ENCODE data around the gene NUDT8.

NUDT8 gene

DNA sequence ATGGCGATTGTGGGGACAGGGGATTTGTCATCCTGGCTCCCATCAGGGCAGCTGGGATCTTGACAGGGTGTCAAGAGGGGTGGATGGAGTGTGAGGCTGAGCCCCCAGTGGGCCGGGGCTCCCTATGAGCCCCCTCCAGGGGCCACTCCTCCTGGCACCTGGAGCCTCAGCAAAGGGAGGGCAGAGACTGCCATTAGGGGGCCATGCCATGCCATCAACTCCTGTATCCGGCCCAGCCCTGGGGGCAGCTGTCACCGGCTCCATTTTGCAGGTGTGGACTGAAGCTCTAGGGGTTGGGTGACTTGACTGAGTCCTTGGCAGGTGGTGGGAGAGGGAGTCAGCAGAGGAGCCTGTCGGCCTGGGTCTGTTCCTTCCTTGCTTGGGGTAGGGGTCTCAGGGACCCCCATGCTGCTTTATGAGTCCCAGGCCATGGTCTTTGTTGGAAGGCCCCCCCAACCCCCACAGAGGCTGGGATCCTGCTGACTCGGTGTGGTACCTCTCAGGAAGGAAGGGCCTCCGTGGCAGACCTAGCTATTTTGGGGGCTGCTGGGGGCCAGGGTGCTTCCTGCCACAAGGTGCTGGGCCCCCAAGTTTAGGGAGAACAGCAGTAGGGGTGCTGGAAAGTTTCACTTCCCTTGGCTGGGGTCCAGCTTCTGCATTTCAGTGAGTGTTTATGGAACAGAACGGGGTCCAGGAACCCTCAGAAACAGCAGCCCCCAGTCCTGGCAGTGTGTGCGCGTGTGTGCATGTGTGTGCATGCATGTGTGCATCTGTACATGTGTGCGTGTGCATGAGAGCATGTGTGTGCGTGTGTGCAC, 19.3 kb upstream of the NUDT8 start:
- Histone ChIP-seq H3K18ac (ENCODE audit: low read length) (no peak overlapping the region), H2BK120ac (ENCODE audit: low read depth, low read length) (no peak overlapping the region), H4K5ac (ENCODE audit: low read length) (no peak overlapping the region), H3K79me1 (ENCODE audit: low read length) (no peaks in the 10 kb centered on the region), H3K27me3 (ENCODE audit: insufficient read depth, low read length, poor library complexity) (no peaks in the 10 kb centered on the region), H3K36me3 (ENCODE audit: control insufficient read depth, insufficient read depth, low read length) (no peaks in the 10 kb centered on the region), H3K23ac (ENCODE audit: low read length) (no peak overlapping the region), H3K4me1 (ENCODE audit: control insufficient read depth, low read depth, low read length) (no peaks in the 10 kb centered on the region), H3K79me2 (ENCODE audit: control insufficient read depth, insufficient read depth, low read length) (no peaks in the 10 kb centered on the region), H3K27ac (ENCODE audit: low read depth, low read length) (no peak overlapping the region), H2BK5ac (ENCODE audit: low read length) (no peak overlapping the region), H3K4me3 (ENCODE audit: low read length) (no peak overlapping the region), H3K4me2 (ENCODE audit: low read length) (no peak overlapping the region), H4K8ac (ENCODE audit: low read depth, low read length) (no peak overlapping the region), H3K56ac (ENCODE audit: low read length) (no peak overlapping the region), H3K9ac (ENCODE audit: low read length) (no peak overlapping the region), H2AK5ac (ENCODE audit: low read length) (no peak overlapping the region), H2BK15ac (replicated peaks; ENCODE audit: low read depth) (no peak overlapping the region), H3K4ac (ENCODE audit: low read depth, low read length) (no peak overlapping the region)
- no peak for DNase-seq
- WGBS (ENCODE audit: extremely low coverage, insufficient coverage, low lambda C conversion rate) = no CpG with 5 or more reads among the region's 12 CpGs

DNA sequence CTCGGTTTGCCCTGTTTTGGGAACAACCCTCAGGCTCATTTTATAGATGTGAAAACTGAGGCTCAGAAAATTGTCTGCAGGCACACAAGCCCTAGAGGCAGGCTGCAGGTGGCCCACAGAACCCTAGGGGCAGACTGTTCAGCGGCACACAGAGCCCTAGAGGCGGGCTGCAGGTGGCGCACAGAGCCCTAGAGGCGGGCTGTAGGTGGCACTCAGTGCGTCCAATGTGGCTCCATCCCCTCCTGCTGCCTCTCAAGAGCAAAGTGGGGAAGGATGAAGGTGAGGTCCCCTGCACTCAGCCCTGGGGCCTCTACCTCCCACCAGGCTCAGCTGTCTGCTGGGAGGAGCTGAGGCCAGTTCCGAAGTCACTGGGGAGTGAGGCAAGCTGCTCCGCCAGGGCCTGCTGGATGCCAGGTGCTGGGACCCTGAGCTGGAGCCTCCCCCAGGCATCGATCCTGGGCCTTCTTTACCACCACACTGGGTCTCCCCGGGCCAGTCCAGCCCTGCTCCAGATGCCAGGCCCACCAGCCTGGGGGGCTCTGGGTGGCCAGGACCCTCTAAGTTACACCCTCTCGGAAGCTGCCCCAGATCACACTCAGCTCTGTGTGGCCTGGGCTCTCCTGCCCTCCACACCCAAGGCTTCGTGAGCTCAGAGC, 18.5 kb upstream of the NUDT8 start:
- peak; percentile 71 for DNase-seq
- no CpG with 5 or more reads among the region's 12 CpGs for WGBS (ENCODE audit: extremely low coverage, insufficient coverage, low lambda C conversion rate)
- no peak overlapping the region for H3K9ac ChIP-seq (ENCODE audit: low read length)

DNA sequence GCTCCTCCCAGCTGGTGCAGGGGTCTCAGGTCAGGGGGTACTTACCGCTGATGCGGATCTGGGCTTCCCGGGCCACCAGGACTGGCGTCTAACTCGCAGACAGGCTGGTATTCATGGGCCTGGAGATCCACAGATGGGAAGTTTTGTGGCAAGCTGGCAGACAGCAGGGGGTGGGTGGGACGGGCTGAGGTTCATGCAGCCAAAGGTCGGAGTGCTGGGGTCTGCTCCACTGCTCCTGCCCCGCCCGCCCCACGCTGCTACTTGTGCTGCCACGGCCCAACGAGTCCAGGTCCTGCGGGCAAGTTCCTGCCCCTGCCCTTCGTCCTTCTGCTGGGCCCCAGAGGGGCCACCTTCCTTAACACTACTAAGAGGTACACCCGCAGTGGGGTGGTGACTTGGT, 17.7 kb upstream of the NUDT8 start:
- Histone ChIP-seq H3K18ac (ENCODE audit: low read length) (no peak overlapping the region), H3K4me3 (ENCODE audit: low read length) (no peak overlapping the region), H4K5ac (ENCODE audit: low read length) (no peak overlapping the region), H2AK5ac (ENCODE audit: low read length) (no peak overlapping the region), H3K4ac (ENCODE audit: low read depth, low read length) (no peak overlapping the region), H3K27ac (ENCODE audit: low read depth, low read length) (no peak overlapping the region), H3K79me2 (ENCODE audit: control insufficient read depth, insufficient read depth, low read length) (no peaks in the 10 kb centered on the region), H2BK15ac (replicated peaks; ENCODE audit: low read depth) (no peak overlapping the region), H2BK120ac (ENCODE audit: low read depth, low read length) (no peak overlapping the region), H4K8ac (ENCODE audit: low read depth, low read length) (no peak overlapping the region), H2BK5ac (ENCODE audit: low read length) (no peak overlapping the region), H3K27me3 (ENCODE audit: insufficient read depth, low read length, poor library complexity) (no peaks in the 10 kb centered on the region), H3K36me3 (ENCODE audit: control insufficient read depth, insufficient read depth, low read length) (no peaks in the 10 kb centered on the region), H3K56ac (ENCODE audit: low read length) (no peak overlapping the region), H3K9ac (ENCODE audit: low read length) (no peak overlapping the region), H3K79me1 (ENCODE audit: low read length) (no peaks in the 10 kb centered on the region), H3K4me1 (ENCODE audit: control insufficient read depth, low read depth, low read length) (no peaks in the 10 kb centered on the region), H3K23ac (ENCODE audit: low read length) (no peak overlapping the region), H3K4me2 (ENCODE audit: low read length) (no peak overlapping the region)
- no CpG with 5 or more reads among the region's 15 CpGs for WGBS (ENCODE audit: extremely low coverage, insufficient coverage, low lambda C conversion rate)
- DNase-seq = no peak

More for the DNA sequence above, 18.5 kb upstream of the NUDT8 start:
- H4K5ac ChIP-seq (ENCODE audit: low read length) = no peak overlapping the region
- no peak overlapping the region for H3K23ac ChIP-seq (ENCODE audit: low read length)
- H3K79me1 ChIP-seq (ENCODE audit: low read length) = no peaks in the 10 kb centered on the region
- H3K56ac ChIP-seq (ENCODE audit: low read length) = no peak overlapping the region
- H2BK5ac ChIP-seq (ENCODE audit: low read length) = no peak overlapping the region
- H2AK5ac ChIP-seq (ENCODE audit: low read length) = no peak overlapping the region
- H3K4me2 ChIP-seq (ENCODE audit: low read length) = no peak overlapping the region
- H4K8ac ChIP-seq (ENCODE audit: low read depth, low read length) = no peak overlapping the region
- no peaks in the 10 kb centered on the region for H3K36me3 ChIP-seq (ENCODE audit: control insufficient read depth, insufficient read depth, low read length)
- H3K4ac ChIP-seq (ENCODE audit: low read depth, low read length) = no peak overlapping the region
- no peak overlapping the region for H3K18ac ChIP-seq (ENCODE audit: low read length)
- no peak overlapping the region for H3K4me3 ChIP-seq (ENCODE audit: low read length)
- H2BK120ac ChIP-seq (ENCODE audit: low read depth, low read length) = no peak overlapping the region
- no peak overlapping the region for H2BK15ac ChIP-seq (replicated peaks; ENCODE audit: low read depth)
- no peak overlapping the region for H3K27ac ChIP-seq (ENCODE audit: low read depth, low read length)
- no peaks in the 10 kb centered on the region for H3K4me1 ChIP-seq (ENCODE audit: control insufficient read depth, low read depth, low read length)
- H3K27me3 ChIP-seq (ENCODE audit: insufficient read depth, low read length, poor library complexity) = no peaks in the 10 kb centered on the region
- no peaks in the 10 kb centered on the region for H3K79me2 ChIP-seq (ENCODE audit: control insufficient read depth, insufficient read depth, low read length)

DNA sequence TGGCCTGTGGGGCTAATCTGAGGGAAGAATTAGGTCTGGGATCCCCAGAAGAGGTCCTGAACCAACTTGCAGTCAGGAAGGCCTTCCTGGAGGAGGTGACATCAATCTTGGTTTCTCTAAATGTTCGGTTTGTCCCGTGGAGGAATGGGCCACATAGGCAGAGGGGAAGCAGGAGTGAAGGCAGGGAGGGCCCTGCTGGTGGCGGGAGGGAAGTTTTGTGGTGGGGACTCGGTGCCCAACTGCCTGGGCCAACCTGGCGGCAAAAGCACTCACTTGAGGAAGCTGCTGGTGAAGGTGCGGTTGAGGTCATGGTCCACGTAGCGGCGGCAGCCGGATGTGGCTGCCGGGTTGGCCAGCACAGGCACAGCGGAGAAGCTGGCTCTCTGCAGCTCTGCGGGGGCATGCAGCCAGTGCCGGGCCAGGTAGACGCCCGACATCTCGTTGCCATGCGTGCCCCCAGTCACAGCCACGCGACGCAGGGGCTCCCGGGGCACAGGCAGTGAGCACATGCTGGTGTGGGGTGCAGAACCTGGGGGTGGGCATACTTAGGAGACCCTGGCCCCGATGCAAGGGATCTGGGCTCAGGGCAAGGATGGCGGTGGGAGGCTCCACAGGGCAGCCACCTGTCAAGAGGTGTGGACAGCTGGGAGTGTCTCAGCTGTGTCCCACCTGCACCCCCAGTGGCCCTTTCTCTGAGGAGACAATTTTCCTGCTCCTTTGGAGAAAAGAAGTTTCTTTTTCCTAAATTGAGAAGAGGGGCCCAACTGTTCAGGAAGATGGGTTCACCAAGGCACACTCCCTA, 17.0 kb upstream of the NUDT8 start:
- Histone ChIP-seq H3K36me3 (ENCODE audit: control insufficient read depth, insufficient read depth, low read length) (no peaks in the 10 kb centered on the region), H3K4me2 (ENCODE audit: low read length) (no peak overlapping the region), H3K4me3 (ENCODE audit: low read length) (no peak overlapping the region), H3K79me1 (ENCODE audit: low read length) (no peaks in the 10 kb centered on the region), H3K56ac (ENCODE audit: low read length) (no peak overlapping the region), H2BK5ac (ENCODE audit: low read length) (no peak overlapping the region), H3K27ac (ENCODE audit: low read depth, low read length) (no peak overlapping the region), H4K8ac (ENCODE audit: low read depth, low read length) (no peak overlapping the region), H2BK15ac (replicated peaks; ENCODE audit: low read depth) (no peak overlapping the region), H3K23ac (ENCODE audit: low read length) (no peak overlapping the region), H3K79me2 (ENCODE audit: control insufficient read depth, insufficient read depth, low read length) (no peaks in the 10 kb centered on the region), H2AK5ac (ENCODE audit: low read length) (no peak overlapping the region), H3K27me3 (ENCODE audit: insufficient read depth, low read length, poor library complexity) (no peaks in the 10 kb centered on the region), H2BK120ac (ENCODE audit: low read depth, low read length) (no peak overlapping the region), H3K9ac (ENCODE audit: low read length) (no peak overlapping the region), H3K4ac (ENCODE audit: low read depth, low read length) (no peak overlapping the region), H4K5ac (ENCODE audit: low read length) (no peak overlapping the region), H3K4me1 (ENCODE audit: control insufficient read depth, low read depth, low read length) (no peaks in the 10 kb centered on the region), H3K18ac (ENCODE audit: low read length) (no peak overlapping the region)
- DNase-seq = no peak
- WGBS (ENCODE audit: extremely low coverage, insufficient coverage, low lambda C conversion rate) = no CpG with 5 or more reads among the region's 24 CpGs

DNA sequence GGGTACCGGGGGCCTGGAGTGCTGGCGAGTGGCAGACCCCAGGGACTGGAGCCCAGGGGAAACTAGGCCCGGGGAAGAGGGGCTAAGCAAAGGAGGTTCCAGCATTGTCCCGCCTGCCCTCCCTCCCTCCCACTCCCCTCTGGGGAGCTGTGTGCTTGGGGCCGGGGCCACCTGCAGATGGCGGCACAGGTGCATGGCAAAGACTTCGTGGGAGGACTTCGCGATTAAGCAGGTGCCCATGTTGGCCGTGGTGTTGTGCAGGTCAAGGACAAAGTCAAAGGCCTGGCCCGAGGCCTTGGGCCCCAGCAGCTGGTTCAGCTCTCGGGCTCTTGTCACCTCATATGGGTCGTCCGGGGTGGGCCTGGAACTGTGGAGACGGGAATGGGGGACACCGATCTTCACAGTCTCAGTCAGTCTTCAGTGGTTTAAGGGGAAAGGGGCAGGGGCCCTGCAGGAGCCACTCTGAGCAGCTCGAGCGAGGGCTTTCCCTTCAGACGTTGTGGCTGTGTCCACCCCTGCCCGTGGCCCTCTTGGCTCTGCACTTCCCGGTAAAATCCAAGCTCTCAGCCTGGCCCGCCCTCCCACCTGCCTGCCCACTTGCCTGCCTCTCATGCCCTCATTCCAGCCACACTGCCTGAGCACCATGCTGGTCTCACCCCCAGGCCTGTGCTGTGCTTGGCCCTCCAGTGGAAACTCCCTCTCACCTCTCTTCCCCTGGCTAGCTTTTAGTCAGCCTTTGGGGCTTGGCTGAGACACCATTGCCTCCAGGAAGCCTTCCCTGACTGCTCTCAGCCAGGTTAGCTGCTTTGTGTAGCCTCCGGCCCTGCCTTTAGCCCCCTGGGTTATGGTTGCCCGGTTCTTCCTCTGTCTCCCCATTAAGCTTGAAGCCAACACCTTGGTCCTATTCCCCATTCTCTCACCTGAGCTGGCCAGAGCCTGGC, 16.1 kb upstream of the NUDT8 start:
- Histone ChIP-seq H3K27me3 (ENCODE audit: insufficient read depth, low read length, poor library complexity) (no peaks in the 10 kb centered on the region), H3K79me2 (ENCODE audit: control insufficient read depth, insufficient read depth, low read length) (no peaks in the 10 kb centered on the region), H2BK120ac (ENCODE audit: low read depth, low read length) (no peak overlapping the region), H3K27ac (ENCODE audit: low read depth, low read length) (no peak overlapping the region), H3K4me3 (ENCODE audit: low read length) (no peak overlapping the region), H4K5ac (ENCODE audit: low read length) (no peak overlapping the region), H3K36me3 (ENCODE audit: control insufficient read depth, insufficient read depth, low read length) (no peaks in the 10 kb centered on the region), H3K4ac (ENCODE audit: low read depth, low read length) (no peak overlapping the region), H4K8ac (ENCODE audit: low read depth, low read length) (no peak overlapping the region), H3K18ac (ENCODE audit: low read length) (no peak overlapping the region), H3K56ac (ENCODE audit: low read length) (no peak overlapping the region), H3K9ac (ENCODE audit: low read length) (no peak overlapping the region), H3K79me1 (ENCODE audit: low read length) (no peaks in the 10 kb centered on the region), H3K4me2 (ENCODE audit: low read length) (no peak overlapping the region), H3K4me1 (ENCODE audit: control insufficient read depth, low read depth, low read length) (no peaks in the 10 kb centered on the region), H3K23ac (ENCODE audit: low read length) (no peak overlapping the region), H2BK15ac (replicated peaks; ENCODE audit: low read depth) (no peak overlapping the region), H2BK5ac (ENCODE audit: low read length) (no peak overlapping the region), H2AK5ac (ENCODE audit: low read length) (no peak overlapping the region)
- DNase-seq = peak; percentile 57
- no CpG with 5 or more reads among the region's 24 CpGs for WGBS (ENCODE audit: extremely low coverage, insufficient coverage, low lambda C conversion rate)
